Activated CD4-positive, CD25-positive, alpha-beta regulatory T cell treated with anti-CD3 and anti-CD28 coated beads, Interleukin-2, amount 50 U/mL, for 24 hours (primary cell): Measurements from ENCODE around the gene NFE2L1.
A peak's percentile ranks its signal among the peaks of the same experiment; 100 is the strongest.
"Not testable (repeated sequence)": the region's sequence is repeated elsewhere in the genome, so short reads cannot be mapped to it uniquely, and the experiment has no call there.

Experiments used
- ATAC-seq, 2 donors: fragments of 150-1000 bp; cut with Tn5 transposase; one replicate each; pipeline ENCODE4 v1.10.0; 2021; ENCODE audit warnings: mild to moderate bottlenecking in 1 of 2, moderate library complexity in 1 of 2

Gene NFE2L1

GRCh38 chr17:48047741-48048383, at the start of gene NFE2L1:
TSS of gene NFE2L1 (plus strand) at chr17:48048359. CDS start at chr17:48051119, 2,760 bp downstream.
- peak; percentile 97 to 98 for ATAC-seq

GRCh38 chr17:47999582-47999981, 48.6 kb upstream of the NFE2L1 start:
- ATAC-seq: no peak

GRCh38 chr17:48001197-48001596, 47.0 kb upstream of the NFE2L1 start:
- ATAC-seq: no peak

GRCh38 chr17:48001657-48002056, 46.5 kb upstream of the NFE2L1 start:
- ATAC-seq: not testable (repeated sequence)

GRCh38 chr17:48002266-48002915, 45.8 kb upstream of the NFE2L1 start:
- no peak for ATAC-seq

- ATAC-seq: no peak
Observed at GRCh38 chr17:48002916-48003416, 45.2 kb upstream of the NFE2L1 start.

- no peak for ATAC-seq
Observed at GRCh38 chr17:48003417-48004151, 44.6 kb upstream of the NFE2L1 start.

GRCh38 chr17:48004983-48005382, 43.2 kb upstream of the NFE2L1 start:
- ATAC-seq: no peak

GRCh38 chr17:48006936-48007709, 41.0 kb upstream of the NFE2L1 start:
- no peak for ATAC-seq

- ATAC-seq: no peak
Observed at GRCh38 chr17:48010193-48010592, 38.0 kb upstream of the NFE2L1 start.

GRCh38 chr17:48011405-48012150, 36.6 kb upstream of the NFE2L1 start:
- ATAC-seq: peak; percentile 58 to 59

GRCh38 chr17:48012151-48012520, 36.0 kb upstream of the NFE2L1 start:
- peak; percentile 77 to 85 for ATAC-seq

GRCh38 chr17:48012654-48013053, 35.5 kb upstream of the NFE2L1 start:
- ATAC-seq: no peak

GRCh38 chr17:48013876-48014594, 34.1 kb upstream of the NFE2L1 start:
- ATAC-seq: no peak

- ATAC-seq: no peak
Observed at GRCh38 chr17:48014595-48015111, 33.5 kb upstream of the NFE2L1 start.

GRCh38 chr17:48016112-48016511, 32.0 kb upstream of the NFE2L1 start:
- no peak for ATAC-seq

- ATAC-seq: not testable (repeated sequence)
Observed at GRCh38 chr17:48017817-48018158, 30.4 kb upstream of the NFE2L1 start.

- ATAC-seq: no peak
Observed at GRCh38 chr17:48021934-48022333, 26.2 kb upstream of the NFE2L1 start.

GRCh38 chr17:48022901-48023300, 25.3 kb upstream of the NFE2L1 start:
- ATAC-seq: no peak

- peak in 1 of 2 donors; percentile 2 for ATAC-seq
Observed at GRCh38 chr17:48023400-48024148, 24.6 kb upstream of the NFE2L1 start.
